ENCODE data around the gene PDHX. TPM values are rescaled to one million over a fixed set of nuclear protein-coding genes. Genes with fewer than 3 reads are reported as not detected.

Gene PDHX
- polyA plus RNA-seq, 1 donor (not counting 4 experiments of a cell fraction or from before 2014, with no cell fraction given) = 28.5 TPM

DNA sequence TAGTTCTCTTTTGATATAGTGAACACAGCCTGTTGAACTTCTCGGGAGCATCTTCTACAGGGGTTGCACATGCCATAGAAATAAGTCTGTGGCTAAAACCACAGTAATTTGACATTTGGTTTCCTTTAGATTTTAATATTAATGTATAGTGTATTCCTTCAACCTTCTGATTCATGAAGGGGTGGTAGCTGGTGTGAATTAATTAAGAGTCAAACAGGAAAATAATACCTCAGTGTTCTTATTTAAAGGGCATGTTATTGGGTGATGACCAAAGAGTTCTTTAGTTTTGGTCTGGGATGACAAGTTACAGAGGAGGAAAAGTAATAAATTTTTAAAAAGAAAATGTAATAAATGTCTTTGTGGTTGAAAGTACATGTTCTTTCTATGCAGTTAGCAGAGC is 86.8 kb downstream of the PDHX start:
- Histone ChIP-seq H3K36me3 (ENCODE audit: control insufficient read depth in 2 of 2, extremely low read depth in 1 of 2, insufficient read depth in 2 of 2, low read length in 2 of 2) (no peaks in the 10 kb centered on the region), H4K20me1 (ENCODE audit: control insufficient read depth, extremely low read depth, insufficient read depth, low read length) (no peaks in the 10 kb centered on the region), H3K4me3 (ENCODE audit: control insufficient read depth in 2 of 3, extremely low read depth in 1 of 3, insufficient read depth in 2 of 3, low read depth in 1 of 3, low read length in 3 of 3) (no peak overlapping the region), H3K79me2 (ENCODE audit: control insufficient read depth, insufficient read depth, low read length) (peaks cover under 1% of the 10 kb centered on the region), H2AFZ (ENCODE audit: control insufficient read depth, low read length) (no peak overlapping the region), H3K9ac (ENCODE audit: control insufficient read depth, extremely low read depth, insufficient read depth, low read length) (no peak overlapping the region), H3K4me2 (ENCODE audit: control insufficient read depth, extremely low read depth, insufficient read depth, low read depth, low read length) (no peak overlapping the region), H3K27me3 (ENCODE audit: control insufficient read depth, extremely low read depth, insufficient read depth, low read length) (no peaks in the 10 kb centered on the region), H3K9me3 (ENCODE audit: control insufficient read depth, low read depth, low read length) (no peaks in the 10 kb centered on the region), H3K4me1 (ENCODE audit: control insufficient read depth, extremely low read depth, insufficient read depth, low read length) (peaks cover 28% of the 10 kb centered on the region), H3K9me1 (ENCODE audit: control insufficient read depth, extremely low read depth, insufficient read depth, low read length) (no peaks in the 10 kb centered on the region), H3K27ac (ENCODE audit: control insufficient read depth, insufficient read depth, low read length) (no peak overlapping the region)
- TF ChIP-seq EZH2 (IDR thresholded peaks at IDR 0.05; ENCODE audit: low read length) (no peak), CTCF (optimal IDR thresholded peaks at IDR 0.05 in 1 of 3, IDR thresholded peaks at IDR 0.05 in 1 of 3, conservative IDR thresholded peaks at IDR 0.05 in 1 of 3; ENCODE audit: extremely low read depth in 1 of 3, insufficient read depth in 2 of 3, low read length in 3 of 3) (no peak)
- FAIRE-seq (no peak), DNase-seq (ENCODE audit: low read depth, low spot score) (no peak)
- dilution Hi-C loops (cut with MboI; ENCODE audit: extremely low pct_ligation_motif_present, low sequenced_read_pairs) = no loop called here

DNA sequence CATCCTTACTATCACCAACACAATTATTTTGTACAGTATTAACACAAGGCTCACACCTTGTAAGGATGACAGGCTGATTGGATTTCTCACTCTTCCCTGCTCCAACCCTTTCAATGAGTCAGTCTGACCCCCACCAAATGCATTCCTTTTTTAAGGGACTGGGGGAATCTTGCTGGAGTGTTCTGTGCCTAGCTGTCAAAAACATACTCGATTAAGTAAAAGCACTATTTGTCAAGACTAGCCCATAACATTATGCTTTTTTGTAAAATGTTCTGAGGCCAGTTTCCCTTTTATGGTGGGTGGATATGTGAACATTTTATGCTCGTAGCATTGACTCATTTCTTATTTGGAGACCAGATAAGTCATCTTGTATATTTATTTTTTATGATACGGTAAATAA is 87.2 kb downstream of the PDHX start:
- no peaks in the 10 kb centered on the region for H3K79me2 ChIP-seq (ENCODE audit: control insufficient read depth, insufficient read depth, low read length)
- no peaks in the 10 kb centered on the region for H3K9me3 ChIP-seq (ENCODE audit: control insufficient read depth, low read depth, low read length)
- TF ChIP-seq CTCF (optimal IDR thresholded peaks at IDR 0.05 in 1 of 3, IDR thresholded peaks at IDR 0.05 in 1 of 3, conservative IDR thresholded peaks at IDR 0.05 in 1 of 3; ENCODE audit: extremely low read depth in 1 of 3, insufficient read depth in 2 of 3, low read length in 3 of 3) (no peak), EZH2 (IDR thresholded peaks at IDR 0.05; ENCODE audit: low read length) (no peak)
- no peaks in the 10 kb centered on the region for H3K27me3 ChIP-seq (ENCODE audit: control insufficient read depth, extremely low read depth, insufficient read depth, low read length)
- peaks cover 27% of the 10 kb centered on the region for H3K4me1 ChIP-seq (ENCODE audit: control insufficient read depth, extremely low read depth, insufficient read depth, low read length)
- no peaks in the 10 kb centered on the region for H4K20me1 ChIP-seq (ENCODE audit: control insufficient read depth, extremely low read depth, insufficient read depth, low read length)
- DNase-seq (ENCODE audit: low read depth, low spot score) (no peak), FAIRE-seq (no peak)
- H3K9ac ChIP-seq (ENCODE audit: control insufficient read depth, extremely low read depth, insufficient read depth, low read length) = no peak overlapping the region
- H3K4me2 ChIP-seq (ENCODE audit: control insufficient read depth, extremely low read depth, insufficient read depth, low read depth, low read length) = no peak overlapping the region
- no peaks in the 10 kb centered on the region for H3K36me3 ChIP-seq (ENCODE audit: control insufficient read depth in 2 of 2, extremely low read depth in 1 of 2, insufficient read depth in 2 of 2, low read length in 2 of 2)
- H3K27ac ChIP-seq (ENCODE audit: control insufficient read depth, insufficient read depth, low read length) = no peak overlapping the region
- no peak overlapping the region for H3K4me3 ChIP-seq (ENCODE audit: control insufficient read depth in 2 of 3, extremely low read depth in 1 of 3, insufficient read depth in 2 of 3, low read depth in 1 of 3, low read length in 3 of 3)
- H2AFZ ChIP-seq (ENCODE audit: control insufficient read depth, low read length) = no peak overlapping the region
- no peaks in the 10 kb centered on the region for H3K9me1 ChIP-seq (ENCODE audit: control insufficient read depth, extremely low read depth, insufficient read depth, low read length)
- dilution Hi-C loops (cut with MboI; ENCODE audit: extremely low pct_ligation_motif_present, low sequenced_read_pairs) = no loop called here

All from keratinocyte (primary cell).